Trophoblast cell (in vitro differentiated cells and primary cell): ENCODE results near the gene MOV10L1.
A peak's percentile ranks its signal among the peaks of the same experiment; 100 is the strongest.

ENCODE experiments used
- DNase-seq, 2 donors: peaks; one replicate each; pipeline ENCODE4 v3.0.0-alpha.2; 2016
- H2AFZ ChIP-seq: 2 replicates; pipeline ENCODE4 v1.6.1; 2013; ENCODE audit warnings: low read length, moderate library complexity, mild to moderate bottlenecking; ENCODE audit not compliant: insufficient read depth, poor library complexity
- H2AK5ac ChIP-seq: 2 replicates; pipeline ENCODE4 v1.6.1; 2013; ENCODE audit warnings: mild to moderate bottlenecking, low read length
- H2BK120ac ChIP-seq: 2 replicates; pipeline ENCODE4 v1.6.1; 2013; ENCODE audit warnings: low read length, mild to moderate bottlenecking, moderate library complexity; ENCODE audit not compliant: insufficient read depth, poor library complexity
- H2BK12ac ChIP-seq: 2 replicates; pipeline ENCODE4 v1.6.1; 2013; ENCODE audit warnings: mild to moderate bottlenecking, low read length, moderate library complexity
- H2BK5ac ChIP-seq: 2 replicates; pipeline ENCODE4 v1.6.1; 2013; ENCODE audit warnings: low read length, low read depth, moderate library complexity, mild to moderate bottlenecking; ENCODE audit not compliant: poor library complexity
- H3K14ac ChIP-seq: 2 replicates; pipeline ENCODE4 v1.6.1; 2013; ENCODE audit warnings: mild to moderate bottlenecking, low read length
- H3K18ac ChIP-seq: 2 replicates; pipeline ENCODE4 v1.6.1; 2013; ENCODE audit warnings: mild to moderate bottlenecking, low read length
- H3K23ac ChIP-seq: 2 replicates; pipeline ENCODE4 v1.6.1; 2013; ENCODE audit warnings: low read length
- H3K27ac ChIP-seq: 2 replicates; pipeline ENCODE4 v1.5.1; 2013; ENCODE audit warnings: low read depth, mild to moderate bottlenecking, inconsistent platforms, low read length, moderate library complexity
- H3K27me3 ChIP-seq: 2 replicates; pipeline ENCODE4 v1.6.1; 2013; ENCODE audit warnings: inconsistent platforms, mild to moderate bottlenecking, low read length, moderate library complexity; ENCODE audit not compliant: insufficient read depth
- H3K36me3 ChIP-seq, 2 experiments: 1 replicate in 1 of 2; 2 replicates in 1 of 2; pipeline ENCODE4 v1.6.1; 2013; ENCODE audit warnings: low read length in 2 of 2, mild to moderate bottlenecking in 2 of 2, moderate library complexity in 1 of 2; ENCODE audit not compliant: insufficient read depth in 2 of 2, control insufficient read depth in 1 of 2
- H3K4ac ChIP-seq: 2 replicates; pipeline ENCODE4 v1.6.1; 2013; ENCODE audit warnings: low read depth, mild to moderate bottlenecking, low read length, moderate library complexity
- H3K4me1 ChIP-seq, 2 experiments: 1 replicate in 1 of 2; 2 replicates in 1 of 2; pipeline ENCODE4 v1.6.1; 2013; ENCODE audit warnings: low read length in 2 of 2, mild to moderate bottlenecking in 2 of 2, moderate library complexity in 1 of 2; ENCODE audit not compliant: insufficient read depth in 2 of 2, control insufficient read depth in 1 of 2
- H3K4me2 ChIP-seq: 2 replicates; pipeline ENCODE4 v1.6.1; 2013; ENCODE audit warnings: inconsistent platforms, mild to moderate bottlenecking, low read length, moderate library complexity
- H3K4me3 ChIP-seq: 2 replicates; pipeline ENCODE4 v1.5.1; 2013; ENCODE audit warnings: mild to moderate bottlenecking, low read depth, low read length, inconsistent platforms
- H3K79me1 ChIP-seq: one replicate; pipeline ENCODE4 v1.6.1; 2013; ENCODE audit warnings: low read length
- H3K79me2 ChIP-seq: 2 replicates; pipeline ENCODE4 v1.6.1; 2013; ENCODE audit warnings: low read length, mild to moderate bottlenecking; ENCODE audit not compliant: control insufficient read depth, insufficient read depth, poor library complexity
- H3K9ac ChIP-seq: 2 replicates; pipeline ENCODE4 v1.6.1; 2013; ENCODE audit warnings: mild to moderate bottlenecking, low read length
- H3K9me3 ChIP-seq: 2 replicates; pipeline ENCODE4 v1.6.1; 2013; ENCODE audit warnings: low read depth, mild to moderate bottlenecking, control low read depth, inconsistent platforms, low read length; ENCODE audit not compliant: insufficient read depth
- H4K12ac ChIP-seq: 2 replicates; pipeline ENCODE4 v1.6.1; 2013; ENCODE audit warnings: low read depth, mild to moderate bottlenecking, low read length, moderate library complexity
- H4K8ac ChIP-seq: 2 replicates; pipeline ENCODE4 v1.6.1; 2013; ENCODE audit warnings: low read depth, mild to moderate bottlenecking, low read length, moderate library complexity
- H4K91ac ChIP-seq: one replicate; pipeline ENCODE4 v1.6.1; 2013; ENCODE audit warnings: low read depth, mild to moderate bottlenecking, low read length, moderate library complexity
- WGBS: extraction: QIAGEN DNeasy Blood & Tissue Kit; methylation state at CpG from one replicate; pipeline ENCODE4 v1.1.7; 2013; ENCODE audit warnings: missing lambda C conversion rate; ENCODE audit not compliant: insufficient read length, insufficient coverage; ENCODE audit errors: extremely low coverage; 5-methylcytosine and 5-hydroxymethylcytosine counted together

Gene MOV10L1

GRCh38 chr22:50186181-50186714 lies 96.4 kb downstream of the MOV10L1 start:
- Histone ChIP-seq H3K9ac (peak overlapping the region; percentile 73), H3K79me1 (peaks cover 25% of the 10 kb centered on the region)

GRCh38 chr22:50186761-50187523 lies 97.1 kb downstream of the MOV10L1 start:
- peak overlapping the region; percentile 88 for H3K4ac ChIP-seq
- H3K4me2 ChIP-seq, result peak overlapping the region; percentile 57
- peak overlapping the region; percentile 73 for H3K9ac ChIP-seq
- H4K8ac ChIP-seq, result peak overlapping the region; percentile 86
- WGBS, result no CpG with 5 or more reads among the region's 26 CpGs
- no peak overlapping the region for H3K23ac ChIP-seq
- peaks cover 25% of the 10 kb centered on the region for H3K79me1 ChIP-seq
- peaks cover 0 to 5% of the 10 kb centered on the region in 2 experiments for H3K36me3 ChIP-seq
- H3K27ac ChIP-seq, result no peak overlapping the region
- peak overlapping the region; percentile 92 for H3K18ac ChIP-seq
- no peaks in the 10 kb centered on the region for H3K9me3 ChIP-seq
- peak overlapping the region; percentile 55 for H2AK5ac ChIP-seq
- H2BK120ac ChIP-seq, result peak overlapping the region; percentile 66
- H3K27me3 ChIP-seq, result no peaks in the 10 kb centered on the region
- peaks cover 19% of the 10 kb centered on the region for H3K79me2 ChIP-seq
- DNase-seq, result peak in 1 of 2 donors; percentile 13
- H3K14ac ChIP-seq, result peak overlapping the region; percentile 89
- peaks cover 47 to 52% of the 10 kb centered on the region in 2 experiments for H3K4me1 ChIP-seq
- H4K12ac ChIP-seq, result peak overlapping the region; percentile 52
- H3K4me3 ChIP-seq, result peak overlapping the region; percentile 84
- H2AFZ ChIP-seq, result peak overlapping the region; percentile 41
- no peak overlapping the region for H2BK12ac ChIP-seq
- H2BK5ac ChIP-seq, result peak overlapping the region; percentile 27
- peak overlapping the region; percentile 74 for H4K91ac ChIP-seq

More at GRCh38 chr22:50186181-50186714, 96.4 kb downstream of the MOV10L1 start:
- Histone ChIP-seq H3K4me3 (peak overlapping the region; percentile 84), H3K9me3 (no peaks in the 10 kb centered on the region), H4K12ac (peak overlapping the region; percentile 52), H3K27me3 (no peaks in the 10 kb centered on the region), H2BK120ac (peak overlapping the region; percentile 66), H4K8ac (peak overlapping the region; percentile 86), H3K4me2 (peak overlapping the region; percentile 57), H2AK5ac (peak overlapping the region; percentile 55), H3K14ac (peak overlapping the region; percentile 89), H3K4me1 (peaks cover 41 to 45% of the 10 kb centered on the region in 2 experiments), H3K27ac (no peak overlapping the region), H2BK12ac (no peak overlapping the region), H3K18ac (peak overlapping the region; percentile 92), H4K91ac (peak overlapping the region; percentile 74), H3K23ac (no peak overlapping the region), H3K36me3 (peaks cover 0 to 5% of the 10 kb centered on the region in 2 experiments), H3K4ac (peak overlapping the region; percentile 88), H3K79me2 (peaks cover 18% of the 10 kb centered on the region), H2AFZ (peak overlapping the region; percentile 41), H2BK5ac (peak overlapping the region; percentile 27)
- no CpG with 5 or more reads among the region's 47 CpGs for WGBS
- DNase-seq, result peak in 1 of 2 donors; percentile 14

GRCh38 chr22:50188356-50188755 lies 98.5 kb downstream of the MOV10L1 start:
- Histone ChIP-seq H3K9me3 (no peaks in the 10 kb centered on the region), H3K27me3 (no peaks in the 10 kb centered on the region), H3K4ac (no peak overlapping the region), H3K4me1 (peaks cover 50 to 54% of the 10 kb centered on the region in 2 experiments), H3K4me2 (no peak overlapping the region), H4K12ac (no peak overlapping the region), H3K9ac (no peak overlapping the region), H3K18ac (no peak overlapping the region), H2AK5ac (no peak overlapping the region), H2BK12ac (no peak overlapping the region), H3K27ac (no peak overlapping the region), H2AFZ (no peak overlapping the region), H4K91ac (no peak overlapping the region), H3K36me3 (peaks cover 5 to 13% of the 10 kb centered on the region in 2 experiments), H3K79me2 (peaks cover 20% of the 10 kb centered on the region), H4K8ac (no peak overlapping the region), H3K23ac (no peak overlapping the region), H3K79me1 (peaks cover 25% of the 10 kb centered on the region), H3K14ac (no peak overlapping the region), H3K4me3 (no peak overlapping the region), H2BK120ac (no peak overlapping the region), H2BK5ac (no peak overlapping the region)
- WGBS, result no CpG with 5 or more reads among the region's 11 CpGs
- DNase-seq, result no peak

- H3K4me1 ChIP-seq, result peaks cover 47 to 53% of the 10 kb centered on the region in 2 experiments
- H3K79me2 ChIP-seq, result peaks cover 20% of the 10 kb centered on the region
- no peak overlapping the region for H2BK5ac ChIP-seq
- no CpG with 5 or more reads among the region's 20 CpGs for WGBS
- peak overlapping the region; percentile 44 for H4K91ac ChIP-seq
- peak overlapping the region; percentile 88 for H3K27ac ChIP-seq
- H3K4me2 ChIP-seq, result no peak overlapping the region
- H4K8ac ChIP-seq, result no peak overlapping the region
- peak overlapping the region; percentile 19 for H3K18ac ChIP-seq
- H2BK12ac ChIP-seq, result peak overlapping the region; percentile 6
- H3K23ac ChIP-seq, result no peak overlapping the region
- peaks cover 15 to 22% of the 10 kb centered on the region in 2 experiments for H3K36me3 ChIP-seq
- H3K9ac ChIP-seq, result no peak overlapping the region
- no peak overlapping the region for H2AK5ac ChIP-seq
- H4K12ac ChIP-seq, result no peak overlapping the region
- H3K79me1 ChIP-seq, result peaks cover 25% of the 10 kb centered on the region
- H3K4ac ChIP-seq, result peak overlapping the region; percentile 3
- H3K14ac ChIP-seq, result peak overlapping the region; percentile 28
- no peak overlapping the region for H3K4me3 ChIP-seq
- H2BK120ac ChIP-seq, result no peak overlapping the region
- H3K9me3 ChIP-seq, result no peaks in the 10 kb centered on the region
- no peaks in the 10 kb centered on the region for H3K27me3 ChIP-seq
- DNase-seq, result no peak
- no peak overlapping the region for H2AFZ ChIP-seq
Measured at GRCh38 chr22:50189184-50189848, 99.5 kb downstream of the MOV10L1 start.
